Measurements from ENCODE around the gene PIKFYVE.

PIKFYVE gene

GRCh38 chr2:208224802-208225201 is 41.3 kb upstream of the PIKFYVE start:
- no peak overlapping the region for H3K4ac ChIP-seq (ENCODE audit: low read depth, low read length)
- no peaks in the 10 kb centered on the region for H3K4me1 ChIP-seq (ENCODE audit: control insufficient read depth in 1 of 2, insufficient read depth in 2 of 2, low read length in 2 of 2)
- no peak overlapping the region for H3K9ac ChIP-seq (ENCODE audit: low read length)
- H3K79me2 ChIP-seq (ENCODE audit: control insufficient read depth, insufficient read depth, low read length, poor library complexity): no peaks in the 10 kb centered on the region
- H4K91ac ChIP-seq (ENCODE audit: low read depth, low read length): no peak overlapping the region
- DNase-seq: no peak
- H4K12ac ChIP-seq (ENCODE audit: low read depth, low read length): no peak overlapping the region
- no peak overlapping the region for H2BK12ac ChIP-seq (ENCODE audit: low read length)
- H2BK5ac ChIP-seq (ENCODE audit: low read depth, low read length, poor library complexity): no peak overlapping the region
- WGBS (ENCODE audit: extremely low coverage, insufficient coverage, insufficient read length): no CpG with 5 or more reads among the region's 2 CpGs
- H3K18ac ChIP-seq (ENCODE audit: low read length): no peak overlapping the region
- no peak overlapping the region for H3K4me3 ChIP-seq (ENCODE audit: low read depth, low read length)
- H3K14ac ChIP-seq (ENCODE audit: low read length): no peak overlapping the region
- H2AFZ ChIP-seq (ENCODE audit: insufficient read depth, low read length, poor library complexity): no peak overlapping the region
- peaks cover 4% of the 10 kb centered on the region for H3K9me3 ChIP-seq (ENCODE audit: insufficient read depth, low read depth, low read length)
- no peak overlapping the region for H2BK120ac ChIP-seq (ENCODE audit: insufficient read depth, low read length, poor library complexity)
- H3K27me3 ChIP-seq (ENCODE audit: insufficient read depth, low read length): no peaks in the 10 kb centered on the region
- H2AK5ac ChIP-seq (ENCODE audit: low read length): no peak overlapping the region
- no peak overlapping the region for H3K23ac ChIP-seq (ENCODE audit: low read length)
- no peak overlapping the region for H4K8ac ChIP-seq (ENCODE audit: low read depth, low read length)
- H3K27ac ChIP-seq (ENCODE audit: low read depth, low read length): no peak overlapping the region
- no peak overlapping the region for H3K4me2 ChIP-seq (ENCODE audit: low read length)
- H3K79me1 ChIP-seq (ENCODE audit: low read length): no peaks in the 10 kb centered on the region
- H3K36me3 ChIP-seq (ENCODE audit: control insufficient read depth in 1 of 2, insufficient read depth in 2 of 2, low read length in 2 of 2): no peaks in the 10 kb centered on the region

DNA sequence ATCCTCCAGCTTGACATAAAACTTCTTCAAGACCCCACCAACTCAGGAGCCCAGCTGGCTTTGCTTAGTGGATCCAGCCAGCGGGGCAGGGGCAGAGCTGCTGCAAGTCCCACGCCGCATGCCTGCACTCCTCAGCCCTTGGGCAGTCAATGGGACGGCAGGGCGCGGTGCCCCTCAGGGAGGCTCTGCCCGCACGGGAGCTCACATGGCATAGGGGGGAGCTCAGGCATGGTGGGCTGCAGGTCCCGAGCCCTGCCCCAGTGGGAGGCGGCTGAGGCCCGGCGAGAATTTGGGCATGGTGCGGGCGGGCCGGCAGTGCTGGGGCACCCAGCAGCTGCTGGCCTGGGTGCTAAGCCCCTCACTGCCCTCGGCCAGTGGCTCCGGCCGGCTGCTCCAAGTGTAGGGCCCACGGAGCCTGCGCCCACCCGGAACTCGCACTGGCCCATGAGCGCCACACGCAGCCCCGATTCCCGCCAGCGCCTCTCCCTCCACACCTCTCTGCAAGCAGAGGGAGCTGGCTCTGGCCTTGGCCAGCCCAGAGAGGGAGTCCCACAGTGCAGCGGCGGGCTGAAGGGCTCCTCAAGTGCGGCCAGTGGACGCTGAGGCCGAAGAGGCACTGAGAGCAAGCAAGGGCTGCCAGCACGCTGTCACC is 38.3 kb upstream of the PIKFYVE start:
- H3K27ac ChIP-seq (ENCODE audit: low read depth, low read length): no peak overlapping the region
- H3K27me3 ChIP-seq (ENCODE audit: insufficient read depth, low read length): no peaks in the 10 kb centered on the region
- H2BK12ac ChIP-seq (ENCODE audit: low read length): no peak overlapping the region
- H2BK5ac ChIP-seq (ENCODE audit: low read depth, low read length, poor library complexity): no peak overlapping the region
- H2BK120ac ChIP-seq (ENCODE audit: insufficient read depth, low read length, poor library complexity): no peak overlapping the region
- no peaks in the 10 kb centered on the region for H3K79me1 ChIP-seq (ENCODE audit: low read length)
- no peak overlapping the region for H3K4ac ChIP-seq (ENCODE audit: low read depth, low read length)
- no peak overlapping the region for H4K91ac ChIP-seq (ENCODE audit: low read depth, low read length)
- no peaks in the 10 kb centered on the region for H3K79me2 ChIP-seq (ENCODE audit: control insufficient read depth, insufficient read depth, low read length, poor library complexity)
- no peak overlapping the region for H3K9ac ChIP-seq (ENCODE audit: low read length)
- no peak overlapping the region for H3K4me2 ChIP-seq (ENCODE audit: low read length)
- H3K4me1 ChIP-seq (ENCODE audit: control insufficient read depth in 1 of 2, insufficient read depth in 2 of 2, low read length in 2 of 2): no peaks in the 10 kb centered on the region
- no peak overlapping the region for H3K14ac ChIP-seq (ENCODE audit: low read length)
- H3K18ac ChIP-seq (ENCODE audit: low read length): no peak overlapping the region
- DNase-seq: no peak
- H2AK5ac ChIP-seq (ENCODE audit: low read length): no peak overlapping the region
- H4K12ac ChIP-seq (ENCODE audit: low read depth, low read length): no peak overlapping the region
- no peaks in the 10 kb centered on the region for H3K36me3 ChIP-seq (ENCODE audit: control insufficient read depth in 1 of 2, insufficient read depth in 2 of 2, low read length in 2 of 2)
- H2AFZ ChIP-seq (ENCODE audit: insufficient read depth, low read length, poor library complexity): no peak overlapping the region
- no peak overlapping the region for H3K4me3 ChIP-seq (ENCODE audit: low read depth, low read length)
- no peak overlapping the region for H4K8ac ChIP-seq (ENCODE audit: low read depth, low read length)
- WGBS (ENCODE audit: extremely low coverage, insufficient coverage, insufficient read length): no CpG with 5 or more reads among the region's 33 CpGs
- peaks cover 4% of the 10 kb centered on the region for H3K9me3 ChIP-seq (ENCODE audit: insufficient read depth, low read depth, low read length)
- no peak overlapping the region for H3K23ac ChIP-seq (ENCODE audit: low read length)

GRCh38 chr2:208228476-208228875 is 37.6 kb upstream of the PIKFYVE start:
- no peaks in the 10 kb centered on the region for H3K27me3 ChIP-seq (ENCODE audit: insufficient read depth, low read length)
- H4K8ac ChIP-seq (ENCODE audit: low read depth, low read length): no peak overlapping the region
- WGBS (ENCODE audit: extremely low coverage, insufficient coverage, insufficient read length): no CpG with 5 or more reads among the region's 1 CpG
- no peak overlapping the region for H4K12ac ChIP-seq (ENCODE audit: low read depth, low read length)
- H2BK12ac ChIP-seq (ENCODE audit: low read length): no peak overlapping the region
- H3K27ac ChIP-seq (ENCODE audit: low read depth, low read length): no peak overlapping the region
- no peak overlapping the region for H2BK120ac ChIP-seq (ENCODE audit: insufficient read depth, low read length, poor library complexity)
- no peaks in the 10 kb centered on the region for H3K36me3 ChIP-seq (ENCODE audit: control insufficient read depth in 1 of 2, insufficient read depth in 2 of 2, low read length in 2 of 2)
- no peak overlapping the region for H4K91ac ChIP-seq (ENCODE audit: low read depth, low read length)
- no peak for DNase-seq
- H2BK5ac ChIP-seq (ENCODE audit: low read depth, low read length, poor library complexity): no peak overlapping the region
- no peaks in the 10 kb centered on the region for H3K79me2 ChIP-seq (ENCODE audit: control insufficient read depth, insufficient read depth, low read length, poor library complexity)
- H3K23ac ChIP-seq (ENCODE audit: low read length): no peak overlapping the region
- no peaks in the 10 kb centered on the region for H3K79me1 ChIP-seq (ENCODE audit: low read length)
- H3K4me2 ChIP-seq (ENCODE audit: low read length): no peak overlapping the region
- H3K9me3 ChIP-seq (ENCODE audit: insufficient read depth, low read depth, low read length): peaks cover 4% of the 10 kb centered on the region
- H2AK5ac ChIP-seq (ENCODE audit: low read length): no peak overlapping the region
- no peak overlapping the region for H3K4ac ChIP-seq (ENCODE audit: low read depth, low read length)
- H3K4me3 ChIP-seq (ENCODE audit: low read depth, low read length): no peak overlapping the region
- no peak overlapping the region for H2AFZ ChIP-seq (ENCODE audit: insufficient read depth, low read length, poor library complexity)
- no peaks in the 10 kb centered on the region for H3K4me1 ChIP-seq (ENCODE audit: control insufficient read depth in 1 of 2, insufficient read depth in 2 of 2, low read length in 2 of 2)
- H3K9ac ChIP-seq (ENCODE audit: low read length): no peak overlapping the region
- no peak overlapping the region for H3K18ac ChIP-seq (ENCODE audit: low read length)
- H3K14ac ChIP-seq (ENCODE audit: low read length): no peak overlapping the region

GRCh38 chr2:208234786-208235185 is 31.3 kb upstream of the PIKFYVE start:
- Histone ChIP-seq H3K9me3 (ENCODE audit: insufficient read depth, low read depth, low read length) (no peaks in the 10 kb centered on the region), H2AK5ac (ENCODE audit: low read length) (no peak overlapping the region), H2BK12ac (ENCODE audit: low read length) (no peak overlapping the region), H3K23ac (ENCODE audit: low read length) (no peak overlapping the region), H3K14ac (ENCODE audit: low read length) (no peak overlapping the region), H3K79me2 (ENCODE audit: control insufficient read depth, insufficient read depth, low read length, poor library complexity) (no peaks in the 10 kb centered on the region), H3K36me3 (ENCODE audit: control insufficient read depth in 1 of 2, insufficient read depth in 2 of 2, low read length in 2 of 2) (peaks cover 7 to 17% of the 10 kb centered on the region in 2 experiments), H3K9ac (ENCODE audit: low read length) (no peak overlapping the region), H3K27ac (ENCODE audit: low read depth, low read length) (no peak overlapping the region), H2AFZ (ENCODE audit: insufficient read depth, low read length, poor library complexity) (no peak overlapping the region), H3K4ac (ENCODE audit: low read depth, low read length) (no peak overlapping the region), H3K4me3 (ENCODE audit: low read depth, low read length) (no peak overlapping the region), H4K12ac (ENCODE audit: low read depth, low read length) (no peak overlapping the region), H3K4me2 (ENCODE audit: low read length) (no peak overlapping the region), H2BK120ac (ENCODE audit: insufficient read depth, low read length, poor library complexity) (no peak overlapping the region), H3K4me1 (ENCODE audit: control insufficient read depth in 1 of 2, insufficient read depth in 2 of 2, low read length in 2 of 2) (no peaks in the 10 kb centered on the region), H2BK5ac (ENCODE audit: low read depth, low read length, poor library complexity) (no peak overlapping the region), H3K79me1 (ENCODE audit: low read length) (no peaks in the 10 kb centered on the region), H3K18ac (ENCODE audit: low read length) (no peak overlapping the region), H4K8ac (ENCODE audit: low read depth, low read length) (no peak overlapping the region), H3K27me3 (ENCODE audit: insufficient read depth, low read length) (no peaks in the 10 kb centered on the region), H4K91ac (ENCODE audit: low read depth, low read length) (no peak overlapping the region)
- DNase-seq: no peak
- no CpG with 5 or more reads among the region's 1 CpG for WGBS (ENCODE audit: extremely low coverage, insufficient coverage, insufficient read length)
